ENCODE data around the gene ACADM. TPM values are rescaled to one million over a fixed set of nuclear protein-coding genes. Genes with fewer than 3 reads are reported as not detected.
"Not testable (repeated sequence)": the region's sequence is repeated elsewhere in the genome, so short reads cannot be mapped to it uniquely, and the experiment has no call there.

Gene ACADM
- total and polyA plus RNA-seq, 5 donors from 2014 or later = 12.6 to 56.8 (median 44.2) TPM

GRCh38 chr1:75795703-75796193 is 71.2 kb downstream of the ACADM start:
- Mint-ChIP-seq H3K27me3 (no peaks in the 10 kb centered on the region), H3K9me3 (peaks cover 0 to 1% (median 0%) of the 10 kb centered on the region in 7 donors), H3K27ac (no peak overlapping the region), H3K36me3 (peaks cover 48% of the 10 kb centered on the region), H3K4me3 (no peak overlapping the region), H3K4me1 (peaks cover 20 to 30% (median 21%) of the 10 kb centered on the region in 4 donors)
- H3K27ac ChIP-seq (ENCODE audit: insufficient read depth, low read length, poor library complexity, severe bottlenecking) = no peak overlapping the region
- H3K36me3 ChIP-seq (ENCODE audit: control insufficient read depth, insufficient read depth, low read length) = peaks cover 55% of the 10 kb centered on the region
- H3K27me3 ChIP-seq (ENCODE audit: control insufficient read depth, insufficient read depth, low read length) = no peaks in the 10 kb centered on the region
- peaks cover 8% of the 10 kb centered on the region for H3K4me1 ChIP-seq (ENCODE audit: control insufficient read depth, insufficient read depth, low read length, poor library complexity, severe bottlenecking)
- H3K9me3 ChIP-seq (ENCODE audit: control insufficient read depth in 2 of 2, low read length in 2 of 2) = no peaks in the 10 kb centered on the region
- H3K4me3 ChIP-seq (ENCODE audit: low read depth, low read length) = no peak overlapping the region
- no peak for ATAC-seq (ENCODE audit: low read depth in 2 of 2)
- DNase-seq = no peak

GRCh38 chr1:75796376-75797272 is 72.1 kb downstream of the ACADM start, which contains the start of gene MSH4:
Gene MSH4 (plus strand): TSS chr1:75796882. CDS start chr1:75796986, 104 bp downstream.
- Histone ChIP-seq H3K27me3 (ENCODE audit: control insufficient read depth, insufficient read depth, low read length) (no peaks in the 10 kb centered on the region), H3K27ac (ENCODE audit: insufficient read depth, low read length, poor library complexity, severe bottlenecking) (no peak within 1 kb of the TSS), H3K9me3 (ENCODE audit: control insufficient read depth in 2 of 2, low read length in 2 of 2) (no peaks in the 10 kb centered on the region), H3K4me1 (ENCODE audit: control insufficient read depth, insufficient read depth, low read length, poor library complexity, severe bottlenecking) (no peaks in the 10 kb centered on the region), H3K4me3 (ENCODE audit: low read depth, low read length) (no peak within 1 kb of the TSS), H3K36me3 (ENCODE audit: control insufficient read depth, insufficient read depth, low read length) (peaks cover 46% of the 10 kb centered on the region)
- Mint-ChIP-seq H3K27me3 (no peaks in the 10 kb centered on the region), H3K4me1 (peaks cover 11 to 22% (median 16%) of the 10 kb centered on the region in 4 donors), H3K9me3 (peaks cover 0 to 1% (median 0%) of the 10 kb centered on the region in 7 donors), H3K36me3 (peaks cover 41% of the 10 kb centered on the region), H3K4me3 (no peak within 1 kb of the TSS), H3K27ac (peak within 1 kb of the TSS in 2 of 3 donors; percentile 48 to 91)
- no peak for DNase-seq
- peak in 1 of 2 donors; percentile 34 for ATAC-seq (ENCODE audit: low read depth in 2 of 2)

DNA sequence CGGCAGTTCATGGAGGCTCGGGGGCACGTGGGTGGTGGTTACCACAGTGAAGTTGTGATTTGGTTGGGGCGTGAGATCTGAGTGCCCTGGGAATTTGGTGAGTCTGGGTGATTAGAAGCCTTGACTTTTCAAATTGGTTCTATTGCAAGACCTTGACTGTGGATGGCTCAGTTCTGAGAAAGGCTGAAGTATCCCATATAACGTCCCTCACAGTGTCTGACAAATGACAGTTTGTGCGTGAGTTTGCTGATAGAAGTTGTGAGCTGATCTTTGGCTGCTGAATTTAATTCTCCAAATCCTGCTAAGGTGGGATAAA is 72.7 kb downstream of the ACADM start:
- no peak for DNase-seq
- Histone ChIP-seq H3K36me3 (ENCODE audit: control insufficient read depth, insufficient read depth, low read length) (peaks cover 40% of the 10 kb centered on the region), H3K27ac (ENCODE audit: insufficient read depth, low read length, poor library complexity, severe bottlenecking) (no peak overlapping the region), H3K27me3 (ENCODE audit: control insufficient read depth, insufficient read depth, low read length) (no peaks in the 10 kb centered on the region), H3K9me3 (ENCODE audit: control insufficient read depth in 2 of 2, low read length in 2 of 2) (no peaks in the 10 kb centered on the region), H3K4me1 (ENCODE audit: control insufficient read depth, insufficient read depth, low read length, poor library complexity, severe bottlenecking) (no peaks in the 10 kb centered on the region), H3K4me3 (ENCODE audit: low read depth, low read length) (no peak overlapping the region)
- H3K27ac Mint-ChIP-seq = peak overlapping the region in 1 of 3 donors; percentile 91
- H3K36me3 Mint-ChIP-seq = peaks cover 37% of the 10 kb centered on the region
- ATAC-seq (ENCODE audit: low read depth in 2 of 2) = no peak
- no peaks in the 10 kb centered on the region for H3K27me3 Mint-ChIP-seq
- no peak overlapping the region for H3K4me3 Mint-ChIP-seq
- H3K9me3 Mint-ChIP-seq = peaks cover 0 to 1% (median 0%) of the 10 kb centered on the region in 7 donors
- H3K4me1 Mint-ChIP-seq = peaks cover 7 to 19% (median 14%) of the 10 kb centered on the region in 4 donors

GRCh38 chr1:75797606-75798216 is 73.2 kb downstream of the ACADM start:
- no peaks in the 10 kb centered on the region for H3K27me3 ChIP-seq (ENCODE audit: control insufficient read depth, insufficient read depth, low read length)
- Mint-ChIP-seq H3K36me3 (peaks cover 35% of the 10 kb centered on the region), H3K4me3 (no peak overlapping the region), H3K9me3 (peaks cover 0 to 1% (median 0%) of the 10 kb centered on the region in 7 donors), H3K27ac (peak overlapping the region in 1 of 3 donors; percentile 3), H3K4me1 (peaks cover 7 to 14% (median 13%) of the 10 kb centered on the region in 4 donors), H3K27me3 (no peaks in the 10 kb centered on the region)
- ATAC-seq (ENCODE audit: low read depth in 2 of 2) (no peak), DNase-seq (no peak)
- no peak overlapping the region for H3K4me3 ChIP-seq (ENCODE audit: low read depth, low read length)
- no peak overlapping the region for H3K27ac ChIP-seq (ENCODE audit: insufficient read depth, low read length, poor library complexity, severe bottlenecking)
- peaks cover 36% of the 10 kb centered on the region for H3K36me3 ChIP-seq (ENCODE audit: control insufficient read depth, insufficient read depth, low read length)
- no peaks in the 10 kb centered on the region for H3K9me3 ChIP-seq (ENCODE audit: control insufficient read depth in 2 of 2, low read length in 2 of 2)
- H3K4me1 ChIP-seq (ENCODE audit: control insufficient read depth, insufficient read depth, low read length, poor library complexity, severe bottlenecking) = no peaks in the 10 kb centered on the region

DNA sequence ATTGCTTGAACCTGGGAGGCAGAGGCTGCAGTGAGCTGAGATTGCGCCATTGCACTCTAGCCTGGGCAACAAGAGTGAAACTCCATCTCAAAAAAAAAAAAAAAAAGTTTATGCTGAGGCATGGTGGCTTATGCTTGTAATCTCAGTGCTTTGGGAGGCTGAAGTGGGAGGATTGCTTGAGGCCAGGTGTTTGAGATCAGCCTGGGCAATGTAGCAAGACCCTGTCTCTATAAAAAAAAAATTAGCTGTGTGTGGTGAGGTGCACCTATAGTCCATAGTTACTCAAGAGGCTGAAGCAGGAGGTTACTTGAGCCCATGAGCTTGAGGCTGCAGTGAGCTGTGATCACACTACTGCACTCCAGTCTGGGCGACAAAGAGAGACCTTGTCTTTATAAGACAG is 77.0 kb downstream of the ACADM start:
- H3K27me3 ChIP-seq (ENCODE audit: control insufficient read depth, insufficient read depth, low read length); H3K36me3 ChIP-seq (ENCODE audit: control insufficient read depth, insufficient read depth, low read length); H3K4me3 ChIP-seq (ENCODE audit: low read depth, low read length); DNase-seq; H3K36me3 Mint-ChIP-seq; H3K27me3 Mint-ChIP-seq; H3K4me1 Mint-ChIP-seq; H3K4me1 ChIP-seq (ENCODE audit: control insufficient read depth, insufficient read depth, low read length, poor library complexity, severe bottlenecking); H3K9me3 ChIP-seq (ENCODE audit: control insufficient read depth in 2 of 2, low read length in 2 of 2); H3K27ac ChIP-seq (ENCODE audit: insufficient read depth, low read length, poor library complexity, severe bottlenecking); H3K9me3 Mint-ChIP-seq; H3K27ac Mint-ChIP-seq; H3K4me3 Mint-ChIP-seq; ATAC-seq (ENCODE audit: low read depth in 2 of 2): not testable (repeated sequence)

DNA sequence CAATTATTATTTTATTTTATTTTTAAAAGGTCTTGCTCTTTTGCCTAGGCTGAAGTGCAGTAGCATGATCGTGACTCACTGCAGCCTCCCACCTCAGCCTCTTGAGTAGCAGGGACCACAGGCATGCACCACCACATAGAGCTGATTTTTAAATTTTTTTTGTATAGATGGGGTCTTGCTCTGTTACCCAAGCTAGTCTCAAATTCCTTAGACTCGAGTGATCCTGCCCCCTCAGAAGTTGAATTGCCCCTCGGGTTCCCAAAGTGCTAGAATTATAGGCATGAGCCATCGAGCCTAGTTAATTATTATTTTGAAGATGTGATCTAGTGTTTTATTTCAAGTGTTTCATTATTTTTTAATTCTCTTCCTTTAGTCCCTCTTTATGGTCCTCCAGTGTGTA is 84.4 kb downstream of the ACADM start:
- no peak overlapping the region for H3K4me3 Mint-ChIP-seq
- H3K4me1 ChIP-seq (ENCODE audit: control insufficient read depth, insufficient read depth, low read length, poor library complexity, severe bottlenecking) = no peaks in the 10 kb centered on the region
- H3K27me3 Mint-ChIP-seq = no peaks in the 10 kb centered on the region
- H3K36me3 ChIP-seq (ENCODE audit: control insufficient read depth, insufficient read depth, low read length) = no peaks in the 10 kb centered on the region
- H3K9me3 ChIP-seq (ENCODE audit: control insufficient read depth in 2 of 2, low read length in 2 of 2) = no peaks in the 10 kb centered on the region
- H3K27ac ChIP-seq (ENCODE audit: insufficient read depth, low read length, poor library complexity, severe bottlenecking) = no peak overlapping the region
- H3K27me3 ChIP-seq (ENCODE audit: control insufficient read depth, insufficient read depth, low read length) = no peaks in the 10 kb centered on the region
- DNase-seq (no peak), ATAC-seq (ENCODE audit: low read depth in 2 of 2) (no peak)
- H3K27ac Mint-ChIP-seq = no peak overlapping the region
- no peaks in the 10 kb centered on the region for H3K4me1 Mint-ChIP-seq
- peaks cover 0 to 1% (median 0%) of the 10 kb centered on the region in 7 donors for H3K9me3 Mint-ChIP-seq
- H3K36me3 Mint-ChIP-seq = no peaks in the 10 kb centered on the region
- H3K4me3 ChIP-seq (ENCODE audit: low read depth, low read length) = no peak overlapping the region

DNA sequence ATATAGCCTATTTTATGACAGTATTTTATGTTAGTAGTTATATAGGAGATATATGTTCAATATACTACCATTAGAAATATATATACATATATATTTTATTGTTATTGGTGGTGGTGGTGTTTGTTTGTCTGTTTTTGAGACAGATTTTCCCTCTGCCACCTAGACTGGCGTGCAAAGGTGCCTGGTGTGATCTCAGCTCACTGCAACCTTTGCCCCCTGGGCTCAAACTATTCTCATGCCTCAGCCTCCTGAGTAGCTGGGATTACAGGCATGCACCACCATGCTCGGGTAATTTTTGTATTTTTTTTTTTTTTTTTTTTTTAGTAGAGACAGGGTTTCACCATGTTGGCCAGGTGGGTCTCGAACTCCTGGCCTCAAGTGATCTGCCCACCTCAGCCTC is 85.6 kb downstream of the ACADM start:
- not testable (repeated sequence) for H3K4me3 Mint-ChIP-seq; H3K9me3 ChIP-seq (ENCODE audit: control insufficient read depth in 2 of 2, low read length in 2 of 2); ATAC-seq (ENCODE audit: low read depth in 2 of 2); H3K27me3 Mint-ChIP-seq; H3K4me1 ChIP-seq (ENCODE audit: control insufficient read depth, insufficient read depth, low read length, poor library complexity, severe bottlenecking); H3K4me1 Mint-ChIP-seq; DNase-seq; H3K27ac Mint-ChIP-seq; H3K36me3 Mint-ChIP-seq; H3K27ac ChIP-seq (ENCODE audit: insufficient read depth, low read length, poor library complexity, severe bottlenecking); H3K4me3 ChIP-seq (ENCODE audit: low read depth, low read length); H3K9me3 Mint-ChIP-seq; H3K27me3 ChIP-seq (ENCODE audit: control insufficient read depth, insufficient read depth, low read length); H3K36me3 ChIP-seq (ENCODE audit: control insufficient read depth, insufficient read depth, low read length)
